Measurements from ENCODE around the gene NEDD8. TPM values are rescaled to one million over a fixed set of nuclear protein-coding genes. Genes with fewer than 3 reads are reported as not detected.

Gene NEDD8
- total RNA-seq, 1 donor from 2014 or later, result 251 TPM

- TF ChIP-seq EZH2 (IDR thresholded peaks at IDR 0.05; ENCODE audit: insufficient read depth, low read length), result no peak
- Histone ChIP-seq H3K9ac (ENCODE audit: low read length) (peak overlapping the region; percentile 94), H3K27me3 (ENCODE audit: insufficient read depth, low read length) (no peaks in the 10 kb centered on the region), H3K79me2 (ENCODE audit: insufficient read depth, low read length) (peaks cover 36% of the 10 kb centered on the region), H2AFZ (ENCODE audit: low read depth, low read length) (peak overlapping the region; percentile 42), H4K20me1 (ENCODE audit: insufficient read depth, low read length) (peaks cover 26% of the 10 kb centered on the region), H3K9me3 (ENCODE audit: insufficient read depth, low read depth, low read length) (no peaks in the 10 kb centered on the region), H3K4me2 (ENCODE audit: low read length) (peak overlapping the region; percentile 93), H3K4me1 (ENCODE audit: insufficient read depth, low read length) (peaks cover 30% of the 10 kb centered on the region), H3K36me3 (ENCODE audit: insufficient read depth, low read length) (peaks cover 27% of the 10 kb centered on the region), H3K4me3 (ENCODE audit: insufficient read depth, low read depth, low read length) (peak overlapping the region; percentile 74), H3K27ac (ENCODE audit: low read depth, low read length) (peak overlapping the region; percentile 98)
- Mint-ChIP-seq H3K27ac (ENCODE audit: unreplicated experiment) (peak overlapping the region; percentile 99), H3K4me3 (ENCODE audit: unreplicated experiment) (peak overlapping the region; percentile 95), H3K9me3 (ENCODE audit: unreplicated experiment) (no peaks in the 10 kb centered on the region), H3K36me3 (ENCODE audit: low read depth, unreplicated experiment) (peaks cover 19% of the 10 kb centered on the region), H3K27me3 (ENCODE audit: low read depth, unreplicated experiment) (no peaks in the 10 kb centered on the region), H3K4me1 (ENCODE audit: low read depth, unreplicated experiment) (peaks cover 31% of the 10 kb centered on the region)
- FAIRE-seq (no peak), DNase-seq (ENCODE audit: low read depth) (peak; percentile 25)
Measured at GRCh38 chr14:24243336-24243836, 11.2 kb upstream of the NEDD8 start.

DNA sequence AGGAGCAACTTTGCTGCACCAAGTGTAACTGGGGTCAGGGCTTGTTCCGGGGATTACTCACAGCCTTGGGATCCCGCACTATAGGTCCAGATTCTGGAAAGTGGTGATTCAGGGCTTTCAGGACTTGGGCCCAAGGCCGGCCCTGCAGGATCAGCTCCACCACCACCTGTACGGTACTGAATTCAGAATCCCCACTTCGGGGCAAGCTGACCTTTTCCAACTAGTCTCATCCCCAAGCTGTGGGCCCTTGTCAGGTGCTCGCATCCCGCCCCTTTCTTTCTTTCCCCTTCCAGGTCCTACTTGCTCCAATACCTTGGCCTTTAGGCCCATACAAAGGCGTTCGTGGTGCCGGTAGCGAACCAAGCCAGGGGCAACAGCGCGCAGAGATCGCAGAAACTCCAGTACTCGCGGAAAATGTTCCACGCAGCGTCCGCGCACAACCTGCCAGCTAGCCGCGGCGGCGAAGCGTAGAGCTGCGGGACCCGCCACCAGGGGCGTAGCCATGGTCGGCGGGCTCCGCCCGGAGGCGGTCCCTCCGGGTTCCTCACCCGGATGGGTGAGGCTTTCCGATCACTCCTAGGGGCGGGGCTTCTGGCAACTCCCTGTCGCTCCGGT, 9.8 kb upstream of the NEDD8 start:
- peaks cover 26% of the 10 kb centered on the region for H4K20me1 ChIP-seq (ENCODE audit: insufficient read depth, low read length)
- peaks cover 30% of the 10 kb centered on the region for H3K4me1 ChIP-seq (ENCODE audit: insufficient read depth, low read length)
- H3K9me3 ChIP-seq (ENCODE audit: insufficient read depth, low read depth, low read length), result no peaks in the 10 kb centered on the region
- Mint-ChIP-seq H3K9me3 (ENCODE audit: unreplicated experiment) (no peaks in the 10 kb centered on the region), H3K4me3 (ENCODE audit: unreplicated experiment) (peak overlapping the region; percentile 95), H3K4me1 (ENCODE audit: low read depth, unreplicated experiment) (peaks cover 41% of the 10 kb centered on the region), H3K36me3 (ENCODE audit: low read depth, unreplicated experiment) (peaks cover 28% of the 10 kb centered on the region), H3K27me3 (ENCODE audit: low read depth, unreplicated experiment) (no peaks in the 10 kb centered on the region), H3K27ac (ENCODE audit: unreplicated experiment) (peak overlapping the region; percentile 99)
- H3K27me3 ChIP-seq (ENCODE audit: insufficient read depth, low read length), result no peaks in the 10 kb centered on the region
- no peak for TF ChIP-seq EZH2 (IDR thresholded peaks at IDR 0.05; ENCODE audit: insufficient read depth, low read length)
- peak; percentile 28 for TF ChIP-seq CTCF (IDR thresholded peaks at IDR 0.05; ENCODE audit: insufficient read depth, low read depth, low read length)
- DNase-seq (ENCODE audit: low read depth) (peak; percentile 39), FAIRE-seq (no peak)
- peak overlapping the region; percentile 93 for H3K4me2 ChIP-seq (ENCODE audit: low read length)
- peaks cover 37% of the 10 kb centered on the region for H3K79me2 ChIP-seq (ENCODE audit: insufficient read depth, low read length)
- peak overlapping the region; percentile 91 for H2AFZ ChIP-seq (ENCODE audit: low read depth, low read length)
- H3K27ac ChIP-seq (ENCODE audit: low read depth, low read length), result peak overlapping the region; percentile 98
- H3K36me3 ChIP-seq (ENCODE audit: insufficient read depth, low read length), result peaks cover 37% of the 10 kb centered on the region
- H3K4me3 ChIP-seq (ENCODE audit: insufficient read depth, low read depth, low read length), result peak overlapping the region; percentile 74
- H3K9ac ChIP-seq (ENCODE audit: low read length), result peak overlapping the region; percentile 94

GRCh38 chr14:24240110-24240918, 8.1 kb upstream of the NEDD8 start:
- Mint-ChIP-seq H3K4me1 (ENCODE audit: low read depth, unreplicated experiment) (peaks cover 42% of the 10 kb centered on the region), H3K27me3 (ENCODE audit: low read depth, unreplicated experiment) (no peaks in the 10 kb centered on the region), H3K36me3 (ENCODE audit: low read depth, unreplicated experiment) (peaks cover 39% of the 10 kb centered on the region), H3K27ac (ENCODE audit: unreplicated experiment) (peak overlapping the region; percentile 75), H3K4me3 (ENCODE audit: unreplicated experiment) (peak overlapping the region; percentile 95), H3K9me3 (ENCODE audit: unreplicated experiment) (no peaks in the 10 kb centered on the region)
- peaks cover 30% of the 10 kb centered on the region for H3K4me1 ChIP-seq (ENCODE audit: insufficient read depth, low read length)
- H4K20me1 ChIP-seq (ENCODE audit: insufficient read depth, low read length), result peaks cover 26% of the 10 kb centered on the region
- no peak overlapping the region for H3K4me3 ChIP-seq (ENCODE audit: insufficient read depth, low read depth, low read length)
- H3K27ac ChIP-seq (ENCODE audit: low read depth, low read length), result no peak overlapping the region
- H3K27me3 ChIP-seq (ENCODE audit: insufficient read depth, low read length), result no peaks in the 10 kb centered on the region
- no peaks in the 10 kb centered on the region for H3K9me3 ChIP-seq (ENCODE audit: insufficient read depth, low read depth, low read length)
- no peak for DNase-seq (ENCODE audit: low read depth)
- peaks cover 47% of the 10 kb centered on the region for H3K36me3 ChIP-seq (ENCODE audit: insufficient read depth, low read length)
- H3K9ac ChIP-seq (ENCODE audit: low read length), result peak overlapping the region; percentile 21
- FAIRE-seq, result no peak
- H2AFZ ChIP-seq (ENCODE audit: low read depth, low read length), result no peak overlapping the region
- peaks cover 52% of the 10 kb centered on the region for H3K79me2 ChIP-seq (ENCODE audit: insufficient read depth, low read length)
- H3K4me2 ChIP-seq (ENCODE audit: low read length), result peak overlapping the region; percentile 93
- TF ChIP-seq EZH2 (IDR thresholded peaks at IDR 0.05; ENCODE audit: insufficient read depth, low read length) (no peak), CTCF (IDR thresholded peaks at IDR 0.05; ENCODE audit: insufficient read depth, low read depth, low read length) (no peak)

All from astrocyte (in vitro differentiated cells and primary cell).